ENCODE data around the gene YTHDF1.

Gene YTHDF1

GRCh38 chr20:63167918-63168520 lies 47.9 kb downstream of the YTHDF1 start:
- H3K9me3 ChIP-seq (ENCODE audit: insufficient read depth, low read length): no peaks in the 10 kb centered on the region
- no peaks in the 10 kb centered on the region for H3K36me3 ChIP-seq (ENCODE audit: insufficient read depth, insufficient read length, low read length)
- H3K9ac ChIP-seq (ENCODE audit: insufficient read length, low read depth): no peak overlapping the region
- no peak for TF ChIP-seq SUZ12 (IDR thresholded peaks at IDR 0.05; ENCODE audit: extremely low read depth, insufficient read depth, insufficient read length)
- TF ChIP-seq YY1 (IDR thresholded peaks at IDR 0.05; ENCODE audit: insufficient read depth, insufficient read length): no peak
- no peak for TF ChIP-seq ZNF274 (IDR thresholded peaks at IDR 0.05; ENCODE audit: low read depth, low read length)
- DNase-seq (ENCODE audit: low read depth, low spot score): no peak
- H3K4me3 ChIP-seq (ENCODE audit: insufficient read length, low read depth): no peak overlapping the region
- peaks cover 12% of the 10 kb centered on the region for H3K4me1 ChIP-seq (ENCODE audit: insufficient read depth, insufficient read length)
- H3K27me3 ChIP-seq (ENCODE audit: insufficient read depth, insufficient read length): peaks cover 33% of the 10 kb centered on the region

GRCh38 chr20:63167026-63167917 lies 48.7 kb downstream of the YTHDF1 start:
- TF ChIP-seq YY1 (IDR thresholded peaks at IDR 0.05; ENCODE audit: insufficient read depth, insufficient read length): no peak
- no peak for TF ChIP-seq ZNF274 (IDR thresholded peaks at IDR 0.05; ENCODE audit: low read depth, low read length)
- TF ChIP-seq SUZ12 (IDR thresholded peaks at IDR 0.05; ENCODE audit: extremely low read depth, insufficient read depth, insufficient read length): no peak
- Histone ChIP-seq H3K4me1 (ENCODE audit: insufficient read depth, insufficient read length) (peaks cover 8% of the 10 kb centered on the region), H3K27me3 (ENCODE audit: insufficient read depth, insufficient read length) (peaks cover 30% of the 10 kb centered on the region), H3K9me3 (ENCODE audit: insufficient read depth, low read length) (no peaks in the 10 kb centered on the region), H3K36me3 (ENCODE audit: insufficient read depth, insufficient read length, low read length) (no peaks in the 10 kb centered on the region), H3K4me3 (ENCODE audit: insufficient read length, low read depth) (no peak overlapping the region), H3K9ac (ENCODE audit: insufficient read length, low read depth) (no peak overlapping the region)
- DNase-seq (ENCODE audit: low read depth, low spot score): no peak

- TF ChIP-seq SUZ12 (IDR thresholded peaks at IDR 0.05; ENCODE audit: extremely low read depth, insufficient read depth, insufficient read length) (no peak), ZNF274 (IDR thresholded peaks at IDR 0.05; ENCODE audit: low read depth, low read length) (no peak), YY1 (IDR thresholded peaks at IDR 0.05; ENCODE audit: insufficient read depth, insufficient read length) (no peak)
- H3K4me3 ChIP-seq (ENCODE audit: insufficient read length, low read depth): no peak overlapping the region
- peaks cover 22% of the 10 kb centered on the region for H3K27me3 ChIP-seq (ENCODE audit: insufficient read depth, insufficient read length)
- H3K9me3 ChIP-seq (ENCODE audit: insufficient read depth, low read length): no peaks in the 10 kb centered on the region
- no peaks in the 10 kb centered on the region for H3K36me3 ChIP-seq (ENCODE audit: insufficient read depth, insufficient read length, low read length)
- no peak for DNase-seq (ENCODE audit: low read depth, low spot score)
- no peak overlapping the region for H3K9ac ChIP-seq (ENCODE audit: insufficient read length, low read depth)
- peaks cover 8% of the 10 kb centered on the region for H3K4me1 ChIP-seq (ENCODE audit: insufficient read depth, insufficient read length)
These were observed 49.5 kb downstream of the YTHDF1 start for GRCh38 chr20:63166193-63167020.

- Histone ChIP-seq H3K36me3 (ENCODE audit: insufficient read depth, insufficient read length, low read length) (no peaks in the 10 kb centered on the region), H3K4me1 (ENCODE audit: insufficient read depth, insufficient read length) (peaks cover 10% of the 10 kb centered on the region)
- TF ChIP-seq SUZ12 (IDR thresholded peaks at IDR 0.05; ENCODE audit: extremely low read depth, insufficient read depth, insufficient read length) (no peak), YY1 (IDR thresholded peaks at IDR 0.05; ENCODE audit: insufficient read depth, insufficient read length) (no peak), ZNF274 (IDR thresholded peaks at IDR 0.05; ENCODE audit: low read depth, low read length) (no peak)
These were observed 50.4 kb downstream of the YTHDF1 start for GRCh38 chr20:63165356-63166192.

GRCh38 chr20:63164484-63165355 lies 51.2 kb downstream of the YTHDF1 start:
- TF ChIP-seq YY1 (IDR thresholded peaks at IDR 0.05; ENCODE audit: insufficient read depth, insufficient read length) (no peak), ZNF274 (IDR thresholded peaks at IDR 0.05; ENCODE audit: low read depth, low read length) (no peak), SUZ12 (IDR thresholded peaks at IDR 0.05; ENCODE audit: extremely low read depth, insufficient read depth, insufficient read length) (no peak)
- Histone ChIP-seq H3K9me3 (ENCODE audit: insufficient read depth, low read length) (no peaks in the 10 kb centered on the region), H3K4me1 (ENCODE audit: insufficient read depth, insufficient read length) (peaks cover 16% of the 10 kb centered on the region), H3K9ac (ENCODE audit: insufficient read length, low read depth) (no peak overlapping the region), H3K27me3 (ENCODE audit: insufficient read depth, insufficient read length) (peaks cover 8% of the 10 kb centered on the region), H3K36me3 (ENCODE audit: insufficient read depth, insufficient read length, low read length) (no peaks in the 10 kb centered on the region), H3K4me3 (ENCODE audit: insufficient read length, low read depth) (no peak overlapping the region)
- DNase-seq (ENCODE audit: low read depth, low spot score): no peak

More at GRCh38 chr20:63165356-63166192, 50.4 kb downstream of the YTHDF1 start:
- H3K9me3 ChIP-seq (ENCODE audit: insufficient read depth, low read length): no peaks in the 10 kb centered on the region
- no peak overlapping the region for H3K4me3 ChIP-seq (ENCODE audit: insufficient read length, low read depth)
- peaks cover 16% of the 10 kb centered on the region for H3K27me3 ChIP-seq (ENCODE audit: insufficient read depth, insufficient read length)
- H3K9ac ChIP-seq (ENCODE audit: insufficient read length, low read depth): no peak overlapping the region
- DNase-seq (ENCODE audit: low read depth, low spot score): no peak

Measured in NT2/D1 (cell line).